Left lobe of liver (tissue), 2 donors: ENCODE results near the gene GRID2IP. TPM values are rescaled to one million over a fixed set of nuclear protein-coding genes. Genes with fewer than 3 reads are reported as not detected.
"Not testable (repeated sequence)": the region's sequence is repeated elsewhere in the genome, so short reads cannot be mapped to it uniquely, and the experiment has no call there.

ENCODE experiments used
- ATAC-seq: fragments of 200-7000 bp; cut with Tn5 transposase; one replicate; pipeline ENCODE4 v1.9.1; 2020; ENCODE audit warnings: mild to moderate bottlenecking, moderate library complexity
- DNase-seq: peaks from one replicate; pipeline ENCODE4 v3.0.0-alpha.2; 2020; ENCODE audit warnings: low spot score
- total RNA-seq: library from RNA; stranded (reverse); gene quantifications from one replicate; pipeline ENCODE4 v1.2.1, GENCODE V29; 2021
- donor health status: DM: no; HTN: no; CAD: no; lungs with moderate emphysema.
- donor health status: DM: no; HTN: yes; CAD: no.

Gene GRID2IP
- total RNA-seq, 1 donor from 2014 or later = not detected

GRCh38 chr7:6495597-6496262 is 55.5 kb downstream of the GRID2IP start:
- ATAC-seq (no peak), DNase-seq (no peak)

- ATAC-seq (no peak), DNase-seq (no peak)
Measured at GRCh38 chr7:6494365-6494764, 56.9 kb downstream of the GRID2IP start.

- DNase-seq (no peak), ATAC-seq (no peak)
Measured at GRCh38 chr7:6491194-6491593, 60.1 kb downstream of the GRID2IP start.

GRCh38 chr7:6489612-6490011 is 61.6 kb downstream of the GRID2IP start:
- ATAC-seq (no peak), DNase-seq (no peak)

GRCh38 chr7:6487184-6487545 is 64.1 kb downstream of the GRID2IP start:
- no peak for DNase-seq
- no peak for ATAC-seq

- DNase-seq (no peak), ATAC-seq (no peak)
Measured at GRCh38 chr7:6486438-6487183, 64.7 kb downstream of the GRID2IP start.

- peak; percentile 6 for ATAC-seq
- DNase-seq = no peak
Measured at GRCh38 chr7:6482743-6483119, 68.5 kb downstream of the GRID2IP start.

- DNase-seq (no peak), ATAC-seq (peak; percentile 46)
Measured at GRCh38 chr7:6482307-6482706, 69.0 kb downstream of the GRID2IP start.

- DNase-seq (no peak), ATAC-seq (no peak)
Measured at GRCh38 chr7:6481445-6481844, 69.8 kb downstream of the GRID2IP start.

- DNase-seq (no peak), ATAC-seq (no peak)
Measured at GRCh38 chr7:6480323-6480660, 71.0 kb downstream of the GRID2IP start.

- DNase-seq (no peak), ATAC-seq (no peak)
Measured at GRCh38 chr7:6479067-6479466, 72.2 kb downstream of the GRID2IP start.

GRCh38 chr7:6478186-6478585 is 73.1 kb downstream of the GRID2IP start:
- ATAC-seq = no peak
- DNase-seq = no peak

GRCh38 chr7:6477318-6477660 is 74.0 kb downstream of the GRID2IP start:
- DNase-seq = no peak
- ATAC-seq = no peak

GRCh38 chr7:6476596-6477317 is 74.5 kb downstream of the GRID2IP start:
- ATAC-seq (no peak), DNase-seq (no peak)

GRCh38 chr7:6475433-6476186 is 75.7 kb downstream of the GRID2IP start:
- ATAC-seq = no peak

GRCh38 chr7:6465862-6466261 is 85.4 kb downstream of the GRID2IP start:
- DNase-seq (no peak), ATAC-seq (no peak)

More at GRCh38 chr7:6475433-6476186, 75.7 kb downstream of the GRID2IP start:
- no peak for DNase-seq

GRCh38 chr7:6463609-6464008 is 87.7 kb downstream of the GRID2IP start:
- DNase-seq, ATAC-seq: not testable (repeated sequence)

- ATAC-seq (no peak), DNase-seq (no peak)
Measured at GRCh38 chr7:6461946-6462550, 89.2 kb downstream of the GRID2IP start.

GRCh38 chr7:6460990-6461584 is 90.2 kb downstream of the GRID2IP start:
- DNase-seq = no peak
- no peak for ATAC-seq

GRCh38 chr7:6460303-6460702 is 91.0 kb downstream of the GRID2IP start:
- peak; percentile 60 for DNase-seq
- ATAC-seq = peak; percentile 64

GRCh38 chr7:6458676-6459075 is 92.6 kb downstream of the GRID2IP start:
- ATAC-seq, DNase-seq: not testable (repeated sequence)
